Urinary bladder (tissue), 4 donors: ENCODE data around the gene HTT. TPM values are rescaled to one million over a fixed set of nuclear protein-coding genes. Genes with fewer than 3 reads are reported as not detected.
A peak's percentile ranks its signal among the peaks of the same experiment; 100 is the strongest.

Experiments used
- DNase-seq: peaks from one replicate; pipeline ENCODE4 v3.0.0-alpha.2; 2015; ENCODE audit errors: extremely low spot score
- H3K27ac ChIP-seq: one replicate; pipeline ENCODE4 v1.5.1; 2013; ENCODE audit warnings: low read depth, mild to moderate bottlenecking, moderate library complexity
- H3K36me3 ChIP-seq: one replicate; pipeline ENCODE4 v1.6.1; 2013; ENCODE audit warnings: mild to moderate bottlenecking, moderate library complexity; ENCODE audit not compliant: insufficient read depth
- H3K4me1 ChIP-seq: one replicate; pipeline ENCODE4 v1.6.1; 2013; ENCODE audit warnings: mild to moderate bottlenecking, moderate library complexity; ENCODE audit not compliant: insufficient read depth
- H3K4me3 ChIP-seq: one replicate; pipeline ENCODE4 v1.5.1; 2013; ENCODE audit warnings: low read depth, low read length
- WGBS: extraction: QIAGEN DNeasy Blood & Tissue Kit; methylation state at CpG from one replicate; pipeline ENCODE4 v1.1.7; 2013; 5-methylcytosine and 5-hydroxymethylcytosine counted together
- polyA plus RNA-seq: library from polyadenylated mRNA; stranded (reverse); fragments of 200-250 nt; gene quantifications from one replicate; pipeline ENCODE4 v1.2.3, GENCODE V29; 2013
- total RNA-seq: library from RNA; depleted of rRNA; stranded (reverse); fragments of >200 nt; gene quantifications from one replicate; pipeline ENCODE4 v1.2.3, GENCODE V29; 2014
- donor health status: healthy with polysubstance abuse.
- donor health status: healthy.

The HTT gene
- total and polyA plus RNA-seq, 2 donors, result 14.7 to 80.4 TPM

GRCh38 chr4:3236326-3236878 is 161.9 kb downstream of the HTT start:
- H3K36me3 ChIP-seq, result no peaks in the 10 kb centered on the region
- 87% methylated on average over 9 of the region's 9 CpGs for WGBS

DNA sequence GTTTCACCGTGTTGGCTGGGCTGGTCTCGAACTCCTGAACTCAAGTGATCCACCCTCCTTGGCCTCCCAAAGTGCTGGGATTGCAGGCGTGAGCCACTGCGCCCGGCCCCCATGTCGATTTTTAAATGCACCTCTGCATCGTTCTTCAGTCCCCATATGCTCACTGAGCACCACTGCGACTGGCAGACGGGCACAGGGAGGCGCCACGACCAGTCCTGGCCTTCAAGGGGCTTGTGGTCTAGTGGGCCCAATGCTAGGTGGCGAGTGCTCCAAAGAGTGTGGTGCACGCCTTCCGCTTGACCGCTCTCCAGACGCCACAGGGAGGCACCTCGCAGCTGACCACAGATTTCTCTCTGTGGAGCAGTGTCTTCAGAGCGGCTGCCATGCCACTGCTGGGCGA is 162.8 kb downstream of the HTT start:
- Histone ChIP-seq H3K27ac (no peak overlapping the region), H3K4me3 (no peak overlapping the region), H3K36me3 (no peaks in the 10 kb centered on the region), H3K4me1 (no peaks in the 10 kb centered on the region)
- DNase-seq, result no peak
- WGBS, result 92% methylated on average over 19 of the region's 19 CpGs

More at GRCh38 chr4:3236326-3236878, 161.9 kb downstream of the HTT start:
- H3K27ac ChIP-seq, result no peak overlapping the region
- H3K4me1 ChIP-seq, result no peaks in the 10 kb centered on the region
- H3K4me3 ChIP-seq, result no peak overlapping the region
- DNase-seq, result no peak

DNA sequence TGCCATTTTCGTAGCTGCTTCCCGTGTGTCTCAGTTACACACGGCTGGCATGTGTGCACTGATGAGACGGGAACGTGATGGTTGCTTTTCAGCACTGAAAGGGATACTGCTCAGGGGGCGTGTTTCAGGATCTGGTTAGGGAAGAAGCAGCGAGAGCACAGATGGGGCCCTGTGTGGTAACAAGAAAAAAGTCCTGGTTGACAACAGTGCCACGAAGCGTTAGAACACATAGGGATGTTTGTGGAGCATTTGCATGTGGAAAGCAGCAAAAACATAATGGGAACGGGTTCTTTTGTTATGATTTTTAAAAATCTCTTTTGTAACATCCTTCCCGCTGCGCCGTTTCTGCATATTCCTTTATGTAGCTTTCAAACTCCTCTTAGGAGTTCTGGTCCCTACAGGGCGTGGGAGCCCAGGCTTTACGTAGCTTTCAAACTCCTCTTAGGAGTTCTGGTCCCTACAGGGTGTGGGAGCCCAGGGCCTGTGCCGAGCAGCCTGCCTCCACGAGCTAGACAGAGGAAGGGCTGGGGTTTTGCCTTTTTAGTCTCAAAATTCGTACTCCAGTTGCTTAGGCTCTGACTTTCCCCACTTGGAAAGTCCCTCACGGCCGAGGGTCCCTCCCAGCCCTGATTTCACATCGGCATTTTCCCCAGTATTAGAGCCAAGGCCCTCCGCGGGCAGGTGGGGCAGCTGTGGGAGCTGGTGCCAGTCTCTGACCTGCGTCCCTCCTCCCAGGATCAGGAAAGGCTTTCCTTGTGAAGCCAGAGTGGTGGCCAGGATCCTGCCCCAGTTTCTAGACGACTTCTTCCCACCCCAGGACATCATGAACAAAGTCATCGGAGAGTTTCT is 163.5 kb downstream of the HTT start:
- Histone ChIP-seq H3K27ac (no peak overlapping the region), H3K4me3 (no peak overlapping the region), H3K4me1 (no peaks in the 10 kb centered on the region), H3K36me3 (no peaks in the 10 kb centered on the region)
- DNase-seq, result no peak
- whole genome bisulfite sequencing, result 88% methylated on average over 26 of the region's 26 CpGs

GRCh38 chr4:3238721-3239120 is 164.2 kb downstream of the HTT start:
- H3K4me3 ChIP-seq, result no peak overlapping the region
- no peak for DNase-seq
- no peaks in the 10 kb centered on the region for H3K4me1 ChIP-seq
- no peaks in the 10 kb centered on the region for H3K36me3 ChIP-seq
- no peak overlapping the region for H3K27ac ChIP-seq
- 86% methylated on average over 18 of the region's 18 CpGs for WGBS

- DNase-seq, result no peak
- no peaks in the 10 kb centered on the region for H3K4me1 ChIP-seq
- no peaks in the 10 kb centered on the region for H3K36me3 ChIP-seq
- no peak overlapping the region for H3K27ac ChIP-seq
- WGBS, result 94% methylated on average over 11 of the region's 11 CpGs
- H3K4me3 ChIP-seq, result no peak overlapping the region
Measured at GRCh38 chr4:3239303-3239702, 164.8 kb downstream of the HTT start.

DNA sequence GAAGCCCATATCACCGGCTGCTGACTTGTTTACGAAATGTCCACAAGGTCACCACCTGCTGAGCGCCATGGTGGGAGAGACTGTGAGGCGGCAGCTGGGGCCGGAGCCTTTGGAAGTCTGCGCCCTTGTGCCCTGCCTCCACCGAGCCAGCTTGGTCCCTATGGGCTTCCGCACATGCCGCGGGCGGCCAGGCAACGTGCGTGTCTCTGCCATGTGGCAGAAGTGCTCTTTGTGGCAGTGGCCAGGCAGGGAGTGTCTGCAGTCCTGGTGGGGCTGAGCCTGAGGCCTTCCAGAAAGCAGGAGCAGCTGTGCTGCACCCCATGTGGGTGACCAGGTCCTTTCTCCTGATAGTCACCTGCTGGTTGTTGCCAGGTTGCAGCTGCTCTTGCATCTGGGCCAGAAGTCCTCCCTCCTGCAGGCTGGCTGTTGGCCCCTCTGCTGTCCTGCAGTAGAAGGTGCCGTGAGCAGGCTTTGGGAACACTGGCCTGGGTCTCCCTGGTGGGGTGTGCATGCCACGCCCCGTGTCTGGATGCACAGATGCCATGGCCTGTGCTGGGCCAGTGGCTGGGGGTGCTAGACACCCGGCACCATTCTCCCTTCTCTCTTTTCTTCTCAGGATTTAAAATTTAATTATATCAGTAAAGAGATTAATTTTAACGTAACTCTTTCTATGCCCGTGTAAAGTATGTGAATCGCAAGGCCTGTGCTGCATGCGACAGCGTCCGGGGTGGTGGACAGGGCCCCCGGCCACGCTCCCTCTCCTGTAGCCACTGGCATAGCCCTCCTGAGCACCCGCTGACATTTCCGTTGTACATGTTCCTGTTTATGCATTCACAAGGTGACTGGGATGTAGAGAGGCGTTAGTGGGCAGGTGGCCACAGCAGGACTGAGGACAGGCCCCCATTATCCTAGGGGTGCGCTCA is 165.8 kb downstream of the HTT start:
- no peak for DNase-seq
- H3K27ac ChIP-seq, result no peak overlapping the region
- H3K4me1 ChIP-seq, result no peaks in the 10 kb centered on the region
- H3K4me3 ChIP-seq, result no peak overlapping the region
- WGBS, result 91% methylated on average over 29 of the region's 29 CpGs
- no peaks in the 10 kb centered on the region for H3K36me3 ChIP-seq

- WGBS, result 77% methylated on average over 13 of the region's 13 CpGs
- no peak for DNase-seq
Measured at GRCh38 chr4:3240936-3241522, 166.5 kb downstream of the HTT start.

GRCh38 chr4:3241898-3242524 is 167.5 kb downstream of the HTT start:
- H3K4me3 ChIP-seq, result no peak overlapping the region
- no peak overlapping the region for H3K27ac ChIP-seq
- no peaks in the 10 kb centered on the region for H3K4me1 ChIP-seq
- no peaks in the 10 kb centered on the region for H3K36me3 ChIP-seq
- DNase-seq, result peak; percentile 67
- WGBS, result 44% methylated on average over 17 of the region's 17 CpGs

More at GRCh38 chr4:3240936-3241522, 166.5 kb downstream of the HTT start:
- H3K4me3 ChIP-seq, result no peak overlapping the region
- H3K27ac ChIP-seq, result no peak overlapping the region
- no peaks in the 10 kb centered on the region for H3K36me3 ChIP-seq
- H3K4me1 ChIP-seq, result no peaks in the 10 kb centered on the region

- Histone ChIP-seq H3K4me3 (no peak overlapping the region), H3K27ac (no peak overlapping the region), H3K4me1 (no peaks in the 10 kb centered on the region), H3K36me3 (no peaks in the 10 kb centered on the region)
- 73% methylated on average over 23 of the region's 23 CpGs for WGBS
- DNase-seq, result no peak
Measured at GRCh38 chr4:3243136-3243780, 168.8 kb downstream of the HTT start.

- no peak overlapping the region for H3K27ac ChIP-seq
- 74% methylated on average over 1 of the region's 1 CpG for WGBS
- H3K4me1 ChIP-seq, result no peaks in the 10 kb centered on the region
- H3K36me3 ChIP-seq, result no peaks in the 10 kb centered on the region
- no peak overlapping the region for H3K4me3 ChIP-seq
- DNase-seq, result no peak
Measured at GRCh38 chr4:3244002-3244401, 169.5 kb downstream of the HTT start.

- Histone ChIP-seq H3K4me1 (no peaks in the 10 kb centered on the region), H3K4me3 (no peak overlapping the region), H3K36me3 (no peaks in the 10 kb centered on the region), H3K27ac (no peak overlapping the region)
- no peak for DNase-seq
- 89% methylated on average over 9 of the region's 9 CpGs for WGBS
Measured at GRCh38 chr4:3244747-3245146, 170.3 kb downstream of the HTT start.

DNA sequence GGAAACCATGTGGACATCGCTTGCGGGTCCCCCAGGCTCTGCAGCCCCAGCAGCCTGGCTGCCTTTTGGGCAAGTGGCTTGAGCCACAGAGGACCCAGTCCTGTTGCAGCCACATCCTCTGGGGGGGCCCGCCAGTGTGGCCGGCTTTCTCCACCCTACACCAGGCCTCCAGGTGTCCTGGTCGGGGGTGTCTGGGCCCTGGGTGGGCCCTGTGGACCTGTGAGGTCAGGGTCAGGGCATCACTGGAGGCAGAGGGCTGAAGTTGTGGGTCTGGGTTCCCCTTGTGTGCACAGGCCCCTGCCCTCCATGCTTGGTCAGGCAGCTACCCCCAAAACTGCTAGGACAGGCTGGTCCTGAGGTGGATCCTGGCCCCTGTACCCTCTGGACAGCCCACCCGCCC is 171.2 kb downstream of the HTT start:
- no peak overlapping the region for H3K4me3 ChIP-seq
- DNase-seq, result no peak
- WGBS, result 93% methylated on average over 6 of the region's 6 CpGs
- no peaks in the 10 kb centered on the region for H3K4me1 ChIP-seq
- H3K27ac ChIP-seq, result no peak overlapping the region
- H3K36me3 ChIP-seq, result no peaks in the 10 kb centered on the region
